ENCODE measurements around the gene ZMPSTE24. TPM values are rescaled to one million over a fixed set of nuclear protein-coding genes. Genes with fewer than 3 reads are reported as not detected.
"Not testable (repeated sequence)": the region's sequence is repeated elsewhere in the genome, so short reads cannot be mapped to it uniquely, and the experiment has no call there.

The ZMPSTE24 gene
- total and polyA plus RNA-seq, 11 donors: 20.3 to 45.8 (median 31.7) TPM

DNA sequence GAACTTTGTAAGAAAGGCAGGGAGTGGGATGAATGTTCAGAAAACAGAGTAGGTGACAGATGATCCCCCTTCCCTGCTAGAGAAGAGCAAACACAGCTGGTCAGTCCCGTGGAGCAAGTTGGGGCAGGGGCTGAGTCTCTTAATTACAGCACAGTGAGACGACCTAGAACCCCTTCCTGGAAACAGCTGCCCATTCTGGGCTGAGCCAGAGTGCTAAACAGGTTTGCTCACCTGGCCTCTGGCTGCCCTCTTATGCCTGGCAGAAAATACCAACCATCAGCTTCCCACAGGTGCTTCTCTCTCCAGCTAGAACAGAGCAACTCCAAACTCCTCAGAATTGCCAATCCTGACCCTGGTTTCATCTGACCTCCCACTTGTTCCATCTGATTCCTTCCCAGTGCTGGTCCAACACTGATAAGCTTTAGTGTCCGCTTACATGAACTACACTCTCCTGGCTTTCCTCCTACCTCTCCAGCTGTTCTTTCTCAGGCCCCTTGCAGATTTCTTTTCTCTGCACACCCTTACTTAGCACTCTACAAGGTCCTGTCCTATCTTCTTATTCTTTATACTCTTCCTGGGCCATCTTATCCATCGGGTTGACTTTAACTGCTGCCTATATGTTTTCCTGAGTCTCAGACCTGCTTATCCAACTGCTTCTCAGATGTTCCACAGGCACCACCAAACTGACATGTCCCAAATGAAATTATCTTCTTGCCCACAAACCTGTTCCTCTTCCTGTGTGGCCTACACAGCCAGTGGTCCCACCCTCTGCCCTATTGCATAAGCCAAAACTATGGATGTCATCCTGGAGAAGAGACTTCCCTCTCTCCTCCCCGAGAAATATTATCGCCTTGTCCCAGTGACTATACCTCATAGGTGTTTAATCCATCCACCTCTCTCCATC, 81.6 kb downstream of the ZMPSTE24 start:
- Histone ChIP-seq H3K27me3 (peaks cover 0 to 13% (median 0%) of the 10 kb centered on the region in 9 donors), H3K36me3 (no peaks in the 10 kb centered on the region), H3K4me1 (peaks cover 0 to 58% (median 0%) of the 10 kb centered on the region in 12 donors), H3K9me3 (peaks cover 0 to 5% (median 0%) of the 10 kb centered on the region in 12 donors), H3K4me3 (peak overlapping the region in 1 of 12 donors; percentile 40), H3K27ac (peak overlapping the region in 1 of 12 donors; percentile 92)
- WGBS, 4 donors: 50 to 61% (median 56%) methylated on average over 6 of the region's 6 CpGs
- ATAC-seq: peak in 3 of 4 donors; percentile 33 to 48 (median 43)
- TF ChIP-seq POLR2A (IDR thresholded peaks at IDR 0.05): no peak
- TF ChIP-seq, protein P1, sequence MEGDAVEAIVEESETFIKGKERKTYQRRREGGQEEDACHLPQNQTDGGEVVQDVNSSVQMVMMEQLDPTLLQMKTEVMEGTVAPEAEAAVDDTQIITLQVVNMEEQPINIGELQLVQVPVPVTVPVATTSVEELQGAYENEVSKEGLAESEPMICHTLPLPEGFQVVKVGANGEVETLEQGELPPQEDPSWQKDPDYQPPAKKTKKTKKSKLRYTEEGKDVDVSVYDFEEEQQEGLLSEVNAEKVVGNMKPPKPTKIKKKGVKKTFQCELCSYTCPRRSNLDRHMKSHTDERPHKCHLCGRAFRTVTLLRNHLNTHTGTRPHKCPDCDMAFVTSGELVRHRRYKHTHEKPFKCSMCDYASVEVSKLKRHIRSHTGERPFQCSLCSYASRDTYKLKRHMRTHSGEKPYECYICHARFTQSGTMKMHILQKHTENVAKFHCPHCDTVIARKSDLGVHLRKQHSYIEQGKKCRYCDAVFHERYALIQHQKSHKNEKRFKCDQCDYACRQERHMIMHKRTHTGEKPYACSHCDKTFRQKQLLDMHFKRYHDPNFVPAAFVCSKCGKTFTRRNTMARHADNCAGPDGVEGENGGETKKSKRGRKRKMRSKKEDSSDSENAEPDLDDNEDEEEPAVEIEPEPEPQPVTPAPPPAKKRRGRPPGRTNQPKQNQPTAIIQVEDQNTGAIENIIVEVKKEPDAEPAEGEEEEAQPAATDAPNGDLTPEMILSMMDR (IDR thresholded peaks at IDR 0.05): no peak
- no peak for DNase-seq
- intact Hi-C loops (cut with DNase I): loop anchor here (2.0 to 10.0 kb wide), 12 partner anchors 58 to 255 kb away; no protein-coding TSS in a partner anchor

DNA sequence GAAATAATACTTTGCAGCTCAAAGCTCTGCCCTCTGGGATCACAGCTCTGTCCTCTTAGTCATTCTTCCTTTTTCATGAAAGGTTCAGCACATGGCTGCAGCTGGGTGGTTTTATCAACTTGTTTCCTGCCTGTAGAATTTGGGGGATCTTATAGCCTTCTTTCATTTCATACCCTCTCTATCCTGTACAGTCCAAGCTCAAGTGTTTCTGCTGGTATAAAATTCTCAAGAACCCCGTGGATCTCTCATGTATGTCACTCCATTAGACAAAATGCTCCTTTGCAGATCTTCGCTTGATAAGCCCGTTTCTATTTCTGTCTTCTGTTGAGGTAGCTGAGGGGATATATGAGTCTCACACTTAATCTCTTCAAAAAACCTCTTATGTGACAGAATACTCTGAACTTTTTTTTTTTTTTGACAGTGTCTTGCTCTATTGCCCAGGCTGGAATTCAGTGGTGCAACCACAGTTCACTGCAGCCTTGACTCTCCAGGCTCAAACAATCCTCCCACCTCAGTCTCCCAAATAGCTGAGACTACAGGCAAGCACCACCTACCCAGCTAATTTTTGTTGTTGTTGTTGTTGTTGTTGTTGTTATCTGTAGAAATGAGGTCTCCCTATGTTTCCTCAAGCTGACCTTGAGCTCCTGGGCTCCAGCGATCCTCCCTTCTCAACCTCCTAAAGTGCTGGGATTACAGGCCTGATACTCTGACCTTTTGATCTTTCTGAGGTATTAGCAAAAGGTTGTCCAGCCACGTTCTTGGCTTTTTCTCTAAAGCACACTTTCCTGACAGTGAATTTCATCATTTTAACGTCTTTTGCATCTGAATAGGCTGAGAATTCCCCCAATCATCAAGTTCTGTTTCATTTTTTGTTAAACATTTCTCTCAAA, 83.7 kb downstream of the ZMPSTE24 start:
- peaks cover 0 to 9% (median 0%) of the 10 kb centered on the region in 9 donors for H3K27me3 ChIP-seq
- intact Hi-C loops (cut with DNase I): loop anchor here in 7 of 10 donors (5.0 to 10.0 kb wide), 4 partner anchors 56 to 66 kb away; no protein-coding TSS in a partner anchor

DNA sequence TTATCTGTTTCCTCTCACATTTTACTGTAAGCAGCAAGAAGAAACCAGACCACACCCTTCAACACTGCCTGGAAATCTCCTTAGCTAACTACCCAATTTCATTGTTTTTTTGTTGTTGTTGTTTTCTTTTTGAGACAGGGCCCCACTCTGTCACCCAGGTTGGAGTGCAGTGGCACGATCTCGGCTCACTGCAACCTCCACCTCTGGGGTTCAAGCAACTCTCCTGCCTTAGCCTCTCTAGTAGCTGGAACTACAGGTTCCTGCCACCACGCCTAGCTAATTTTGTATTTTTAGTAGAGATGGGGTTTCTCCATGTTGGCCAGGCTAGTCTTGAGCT, 84.3 kb downstream of the ZMPSTE24 start:
- not testable (repeated sequence) for ATAC-seq, H3K36me3 ChIP-seq, DNase-seq, H3K4me3 ChIP-seq, H3K27me3 ChIP-seq, H3K9me3 ChIP-seq
- intact Hi-C loops (cut with DNase I): loop anchor here in 7 of 10 donors (5.0 to 10.0 kb wide), 4 partner anchors 55 to 65 kb away; no protein-coding TSS in a partner anchor
- peaks cover 0 to 58% (median 0%) of the 10 kb centered on the region in 12 donors for H3K4me1 ChIP-seq
- H3K27ac ChIP-seq: peak overlapping the region in 1 of 12 donors; percentile 92
- WGBS, 4 donors: 82 to 92% (median 88%) methylated on average over 3 of the region's 3 CpGs

More for the DNA sequence above, 83.7 kb downstream of the ZMPSTE24 start:
- WGBS, 4 donors: 65 to 72% (median 69%) methylated on average over 6 of the region's 6 CpGs
- no peak for DNase-seq
- Histone ChIP-seq H3K9me3 (peaks cover 0 to 5% (median 0%) of the 10 kb centered on the region in 12 donors), H3K36me3 (no peaks in the 10 kb centered on the region), H3K4me3 (no peak overlapping the region), H3K4me1 (peaks cover 0 to 58% (median 0%) of the 10 kb centered on the region in 12 donors), H3K27ac (peak overlapping the region in 1 of 12 donors; percentile 92)
- ATAC-seq: no peak
- TF ChIP-seq POLR2A (IDR thresholded peaks at IDR 0.05): no peak
- TF ChIP-seq, protein P1 (IDR thresholded peaks at IDR 0.05): no peak

Other genes with a start within 250 kb of the ZMPSTE24 start
- gene CAP1, start 217.5 kb upstream of the ZMPSTE24 start, total RNA-seq: 100 to 1,000 TPM in 3 of 9 donors, 10 to 100 TPM in 6; 52.1 to 249 (median 69.9) TPM
- gene CAP1, start 217.5 kb upstream of the ZMPSTE24 start, polyA plus RNA-seq: 100 to 1,000 TPM in 1 of 2 donors, 10 to 100 TPM in 1; 23.8 to 118 TPM
- gene PPT1, start 161.0 kb upstream of the ZMPSTE24 start, total RNA-seq: 100 to 1,000 TPM in 1 of 9 donors, 10 to 100 TPM in 8; 22.8 to 106 (median 38.6) TPM
- gene PPT1, start 161.0 kb upstream of the ZMPSTE24 start, polyA plus RNA-seq: 10 to 100 TPM; 32.0 to 47.9 TPM
- gene RLF, start 96.8 kb upstream of the ZMPSTE24 start, total RNA-seq: 10 to 100 TPM in 8 of 9 donors, 1 to 10 TPM in 1; 9.1 to 14.5 (median 12.3) TPM
- gene RLF, start 96.8 kb upstream of the ZMPSTE24 start, polyA plus RNA-seq: 1 to 10 TPM; 2.7 to 8.0 TPM
- not detected for gene TMCO2, start 10.3 kb upstream of the ZMPSTE24 start, total RNA-seq
- not detected for gene TMCO2, start 10.3 kb upstream of the ZMPSTE24 start, polyA plus RNA-seq
- 1 to 10 TPM in 1 of 9 donors, under 1 TPM in 7, not detected in 1; 0.14 to 1.4 (median 0.50) TPM for gene COL9A2, start 59.0 kb downstream of the ZMPSTE24 start, total RNA-seq
- under 1 TPM; 0.26 to 0.91 TPM for gene COL9A2, start 59.0 kb downstream of the ZMPSTE24 start, polyA plus RNA-seq
- gene SMAP2, start 115.5 kb downstream of the ZMPSTE24 start, total RNA-seq: 10 to 100 TPM in 8 of 9 donors, 1 to 10 TPM in 1; 9.9 to 44.4 (median 12.9) TPM
- 10 to 100 TPM in 1 of 2 donors, 1 to 10 TPM in 1; 8.9 to 24.5 TPM for gene SMAP2, start 115.5 kb downstream of the ZMPSTE24 start, polyA plus RNA-seq
- gene ZFP69B, start 192.2 kb downstream of the ZMPSTE24 start, total RNA-seq: 1 to 10 TPM in 5 of 9 donors, under 1 TPM in 4; 0.44 to 2.6 (median 1.1) TPM
- gene ZFP69B, start 192.2 kb downstream of the ZMPSTE24 start, polyA plus RNA-seq: 1 to 10 TPM in 1 of 2 donors, under 1 TPM in 1; 0.42 to 1.5 TPM
- 1 to 10 TPM in 8 of 9 donors, under 1 TPM in 1; 0.75 to 3.1 (median 2.0) TPM for gene ZFP69, start 219.1 kb downstream of the ZMPSTE24 start, total RNA-seq
- gene ZFP69, start 219.1 kb downstream of the ZMPSTE24 start, polyA plus RNA-seq: 1 to 10 TPM; 1.4 to 1.7 TPM